ENCODE data around the gene FRMD8. TPM values are rescaled to one million over a fixed set of nuclear protein-coding genes. Genes with fewer than 3 reads are reported as not detected.

The FRMD8 gene
- total RNA-seq, 1 donor = 77.6 TPM

- DNase-seq (ENCODE audit: low read depth in 2 of 3, low spot score in 2 of 3) = no peak
Observed at GRCh38 chr11:65375012-65375411, 11.4 kb upstream of the FRMD8 start.

GRCh38 chr11:65376138-65376713, 10.2 kb upstream of the FRMD8 start:
- no peak for DNase-seq (ENCODE audit: low read depth in 2 of 3, low spot score in 2 of 3)

GRCh38 chr11:65377036-65377435, 9.4 kb upstream of the FRMD8 start:
- no peak for DNase-seq (ENCODE audit: low read depth in 2 of 3, low spot score in 2 of 3)

GRCh38 chr11:65377777-65378176, 8.7 kb upstream of the FRMD8 start:
- peak in 1 of 3 donors; percentile 33 for DNase-seq (ENCODE audit: low read depth in 2 of 3, low spot score in 2 of 3)

DNA sequence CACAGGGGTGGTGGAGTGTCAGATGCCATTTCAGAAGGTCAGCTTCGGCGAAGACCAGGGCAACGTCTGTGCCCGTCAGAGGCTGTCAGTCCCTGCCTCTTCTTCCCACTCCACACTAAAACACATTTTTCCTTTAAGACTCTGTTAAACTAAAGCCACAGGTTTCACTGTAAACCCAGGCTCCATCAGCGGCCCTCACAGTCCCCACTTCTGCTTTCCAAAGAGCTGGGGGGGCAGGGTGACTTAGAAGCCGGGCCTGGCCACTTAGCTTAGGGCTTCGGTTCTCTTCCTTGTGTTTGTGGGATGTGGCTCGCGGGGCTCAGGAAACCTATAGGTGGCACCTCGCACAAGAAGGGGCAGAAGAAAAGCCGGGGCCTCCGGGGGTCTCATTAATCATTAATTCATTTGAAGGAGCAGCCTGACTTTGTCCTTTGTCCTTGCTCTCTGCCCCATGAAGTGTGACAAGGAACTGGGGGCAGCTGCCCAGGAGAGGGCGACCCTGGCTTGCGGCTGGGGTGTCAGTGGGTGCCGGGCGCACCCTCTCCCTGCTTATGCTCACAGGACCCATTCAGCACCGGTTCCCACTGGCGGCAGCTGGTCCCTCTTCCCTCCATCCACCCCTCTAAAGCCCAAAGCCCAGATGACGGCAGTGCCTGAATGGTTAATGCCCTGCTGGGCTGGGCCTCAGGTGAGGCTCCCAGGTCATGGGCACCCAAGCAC, 8.1 kb upstream of the FRMD8 start:
- DNase-seq (ENCODE audit: low read depth in 2 of 3, low spot score in 2 of 3) = peak in 2 of 3 donors; percentile 68 to 85

DNA sequence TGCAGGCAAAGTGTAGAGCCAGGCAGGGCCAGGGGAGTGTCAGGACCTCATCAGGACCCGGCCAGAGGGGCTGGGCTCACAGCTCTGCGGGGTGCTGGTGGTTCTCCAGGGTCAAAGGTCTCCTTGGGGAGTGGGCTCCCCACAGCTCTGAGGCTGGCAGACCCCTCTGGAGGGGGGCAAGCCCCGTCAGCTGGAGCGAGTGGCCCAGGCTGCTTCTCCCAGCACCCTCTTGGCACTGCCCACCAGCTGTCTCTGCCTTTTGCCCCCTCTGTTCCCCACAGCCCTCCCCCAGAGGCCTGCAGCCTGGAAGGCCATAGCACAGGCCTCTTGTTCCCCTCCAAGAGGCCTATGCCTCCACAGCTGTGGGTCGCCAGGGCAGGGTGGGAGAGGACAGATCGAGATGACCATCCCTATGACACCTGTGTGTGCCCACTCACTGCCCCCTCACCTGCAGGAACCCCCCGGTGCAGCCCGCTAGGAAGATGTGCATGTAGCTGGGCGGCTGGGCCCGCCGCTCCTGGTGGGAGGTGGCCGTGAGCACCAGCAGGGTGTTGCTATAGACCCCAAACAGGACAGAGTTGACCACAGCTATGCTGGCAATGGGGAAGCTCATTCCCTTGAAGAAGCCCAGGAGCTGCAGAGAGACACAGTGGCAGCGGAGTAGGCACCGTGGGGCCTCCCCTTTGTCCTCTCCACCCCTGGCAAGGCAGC, 7.4 kb upstream of the FRMD8 start:
- no peak for DNase-seq (ENCODE audit: low read depth in 2 of 3, low spot score in 2 of 3)

GRCh38 chr11:65379698-65380459, 6.6 kb upstream of the FRMD8 start:
- DNase-seq (ENCODE audit: low read depth in 2 of 3, low spot score in 2 of 3) = no peak

GRCh38 chr11:65380460-65381119, 5.8 kb upstream of the FRMD8 start:
- DNase-seq (ENCODE audit: low read depth in 2 of 3, low spot score in 2 of 3) = no peak

DNA sequence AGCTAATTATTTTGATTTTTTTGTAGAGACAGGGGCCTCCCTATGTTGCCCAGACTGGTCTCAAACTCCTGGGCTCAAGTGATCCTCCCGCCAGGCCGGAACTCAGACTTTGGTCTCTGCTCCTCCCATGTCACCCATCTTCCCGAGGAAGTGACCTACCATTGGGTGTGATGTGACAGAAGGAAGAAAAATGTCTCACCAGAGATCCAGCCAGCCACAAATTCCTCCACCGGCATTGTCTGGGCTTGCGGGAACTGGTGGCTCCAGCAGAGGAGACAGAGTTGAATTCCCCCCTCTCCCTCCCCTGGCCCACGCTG, 4.8 kb upstream of the FRMD8 start:
- no peak for DNase-seq (ENCODE audit: low read depth in 2 of 3, low spot score in 2 of 3)

GRCh38 chr11:65382033-65382803, 4.2 kb upstream of the FRMD8 start, which contains the start of gene SLC25A45:
Gene SLC25A45, minus strand, starts transcription at chr11:65382646. Its CDS starts 695 bp downstream, at chr11:65381951.
- peak; percentile 77 to 96 (median 95) for DNase-seq (ENCODE audit: low read depth in 2 of 3, low spot score in 2 of 3)

DNA sequence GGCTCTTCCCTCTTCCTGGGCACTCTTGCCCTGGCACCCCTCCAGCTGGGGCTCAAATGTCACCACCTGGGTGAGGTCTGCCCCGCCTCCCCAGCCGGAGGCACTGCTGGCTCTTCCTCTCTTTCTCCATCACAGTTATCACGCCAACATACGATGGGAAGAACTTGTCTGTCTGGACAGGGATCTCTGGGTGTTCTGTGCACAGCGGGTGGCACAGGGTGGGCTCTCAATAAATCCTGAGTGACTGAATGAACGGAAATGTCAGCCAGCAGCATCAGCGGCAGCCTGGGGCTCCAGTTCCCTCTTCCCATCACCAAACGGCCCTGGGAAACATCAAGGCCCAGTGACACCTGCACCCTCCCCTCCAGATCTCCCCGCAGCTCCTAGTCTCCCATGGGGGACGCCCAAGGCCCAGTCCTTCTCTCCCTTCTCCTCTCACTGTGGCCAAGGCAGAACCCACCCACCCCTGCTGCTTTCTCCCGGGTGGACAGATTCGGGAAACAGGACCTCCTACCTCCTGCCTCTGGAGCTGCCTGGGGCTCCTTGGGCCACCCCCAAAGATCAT, 3.6 kb upstream of the FRMD8 start:
- no peak for DNase-seq (ENCODE audit: low read depth in 2 of 3, low spot score in 2 of 3)

DNA sequence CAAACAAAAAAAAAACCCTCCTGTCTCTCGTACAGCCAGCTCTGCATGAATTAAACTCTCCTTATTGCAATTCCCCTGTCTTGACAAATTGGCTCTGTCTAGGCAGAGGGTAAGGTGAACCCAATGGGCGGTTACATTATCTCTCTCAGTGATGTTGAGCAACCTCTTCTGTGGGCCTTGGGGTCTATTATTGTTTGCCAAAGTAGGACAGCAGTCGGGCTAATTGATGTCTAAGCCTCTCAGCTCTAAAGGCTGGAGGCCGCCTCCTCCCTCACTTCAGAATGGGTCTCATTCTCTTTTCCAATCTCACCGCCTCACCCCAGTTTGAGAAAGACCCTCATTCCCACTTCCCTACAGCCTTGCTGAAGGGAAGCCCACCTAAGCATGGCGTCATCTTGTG, 2.7 kb upstream of the FRMD8 start:
- no peak for DNase-seq (ENCODE audit: low read depth in 2 of 3, low spot score in 2 of 3)

DNA sequence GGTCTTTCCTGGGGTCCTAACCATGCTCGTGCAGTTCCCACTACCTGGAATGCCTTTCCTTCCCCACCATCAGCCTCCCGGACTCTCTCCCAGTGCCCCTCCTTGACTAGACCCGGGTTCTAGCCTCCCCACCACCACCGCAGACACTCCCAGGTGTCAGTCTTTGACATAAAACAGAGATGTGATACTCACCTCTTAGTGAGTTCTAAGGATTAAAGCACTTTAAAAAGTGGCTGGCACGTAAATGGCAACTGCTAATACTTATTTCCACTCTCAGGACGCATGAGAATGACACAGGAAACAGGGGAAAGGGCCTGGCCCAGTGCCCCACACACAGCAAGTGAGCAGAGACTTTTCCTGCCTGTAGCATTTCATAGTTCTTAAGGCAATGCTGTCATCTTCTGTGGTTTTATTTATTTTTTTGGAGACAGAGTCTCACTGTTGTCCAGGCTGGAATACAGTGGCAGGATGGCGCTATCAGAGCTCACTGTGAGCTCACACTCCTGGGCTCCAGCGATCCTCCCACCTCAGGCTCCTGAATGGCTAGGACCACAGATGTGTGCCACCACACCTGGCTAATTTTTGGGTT, 2.0 kb upstream of the FRMD8 start:
- DNase-seq (ENCODE audit: low read depth in 2 of 3, low spot score in 2 of 3) = no peak

- DNase-seq (ENCODE audit: low read depth in 2 of 3, low spot score in 2 of 3) = no peak
Observed at GRCh38 chr11:65388731-65389130, 2.3 kb downstream of the FRMD8 start.

- no peak for DNase-seq (ENCODE audit: low read depth in 2 of 3, low spot score in 2 of 3)
Observed at GRCh38 chr11:65389294-65389980, 3.0 kb downstream of the FRMD8 start.

DNA sequence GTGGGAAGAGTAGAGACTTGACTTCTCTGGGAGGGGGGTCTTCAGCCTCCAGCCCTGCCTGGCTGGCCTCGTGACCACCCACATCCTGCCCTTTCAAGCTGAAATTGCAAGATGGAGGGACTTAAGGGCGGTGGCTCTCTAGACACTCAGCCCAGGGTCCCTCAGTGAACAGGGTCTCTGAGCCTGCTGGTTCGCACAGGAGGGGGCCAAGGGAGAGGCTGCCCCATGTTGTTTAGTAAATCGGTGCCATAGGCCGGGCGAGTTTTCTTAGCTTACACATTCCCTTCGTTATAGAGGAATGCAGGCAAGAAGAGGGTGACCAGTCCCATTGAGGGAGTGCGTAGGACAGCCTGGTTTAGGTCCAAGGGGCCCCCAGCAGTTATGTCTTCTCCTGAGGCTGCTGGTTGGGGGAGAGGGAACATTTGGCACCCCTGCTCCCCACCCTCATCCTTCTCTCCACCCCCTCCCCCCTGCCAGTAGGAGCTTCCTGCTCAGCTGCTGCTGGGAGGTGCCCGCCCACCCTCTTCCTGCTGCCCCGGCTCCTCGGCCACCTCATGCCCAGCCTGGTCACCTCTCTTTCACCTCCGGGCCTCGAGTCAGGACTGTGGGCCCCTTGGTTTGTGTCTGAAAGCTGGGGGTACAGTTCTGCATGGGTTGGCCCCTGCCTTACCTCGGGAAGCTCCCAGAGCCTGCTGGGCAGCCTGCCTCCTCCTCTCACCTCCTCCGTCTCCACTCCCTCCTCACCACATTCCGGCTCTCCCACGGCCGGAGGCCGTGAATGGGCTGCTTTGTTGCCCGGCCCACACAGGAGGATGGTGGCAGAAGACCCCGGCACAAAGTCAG, 3.9 kb downstream of the FRMD8 start:
- DNase-seq (ENCODE audit: low read depth in 2 of 3, low spot score in 2 of 3) = no peak

GRCh38 chr11:65390996-65391395, 4.6 kb downstream of the FRMD8 start:
- DNase-seq (ENCODE audit: low read depth in 2 of 3, low spot score in 2 of 3) = no peak
